ENCODE results near the gene IMMP1L. TPM values are rescaled to one million over a fixed set of nuclear protein-coding genes. Genes with fewer than 3 reads are reported as not detected.

Gene IMMP1L
- total and polyA plus RNA-seq, 2 of the 8 experiments (the other 6 are each of a cell fraction or from before 2014, with no cell fraction given): 27.4 to 47.7 TPM

GRCh38 chr11:31479066-31479465 is 30.4 kb downstream of the IMMP1L start:
- H4K20me1 ChIP-seq (replicated peaks in 1 of 2; ENCODE audit: control insufficient read depth in 1 of 2, insufficient read depth in 2 of 2, low read length in 2 of 2): no peaks in the 10 kb centered on the region
- H2BK20ac ChIP-seq (ENCODE audit: low read length): no peak overlapping the region
- peaks cover 0 to 35% of the 10 kb centered on the region in 2 experiments; a peak in 2 of 4 replicates for H3K79me2 ChIP-seq (ENCODE audit: control insufficient read depth in 1 of 2, insufficient read depth in 2 of 2, low read length in 2 of 2)
- H3K27ac ChIP-seq (ENCODE audit: low read depth, low read length): no peak overlapping the region
- H3K14ac ChIP-seq (ENCODE audit: insufficient read length): no peak overlapping the region
- H3K79me1 ChIP-seq (ENCODE audit: low read depth, low read length): no peaks in the 10 kb centered on the region
- TF ChIP-seq RAD21 (IDR thresholded peaks at IDR 0.05 in 1 of 2, conservative IDR thresholded peaks at IDR 0.05 in 1 of 2; ENCODE audit: low read depth in 2 of 2, low read length in 2 of 2) (no peak), CTCF (IDR thresholded peaks at IDR 0.05; ENCODE audit: control extremely low read depth in 1 of 3, insufficient read depth in 1 of 3, low read depth in 1 of 3, low read length in 3 of 3) (no peak), CTBP2 (IDR thresholded peaks at IDR 0.05; ENCODE audit: borderline replicate concordance, insufficient read depth, insufficient read length, low read length) (no peak), RNF2 (IDR thresholded peaks at IDR 0.05; ENCODE audit: borderline replicate concordance, low read depth, low read length, missing control alignments, poor library complexity, severe bottlenecking) (no peak), SIX5 (IDR thresholded peaks at IDR 0.05; ENCODE audit: low read depth, low read length) (no peak), TAF7 (optimal IDR thresholded peaks at IDR 0.05; ENCODE audit: borderline replicate concordance, low read depth, low read length) (no peak), SIRT6 (IDR thresholded peaks at IDR 0.05; ENCODE audit: low read length) (no peak), POLR2A (IDR thresholded peaks at IDR 0.05; ENCODE audit: control extremely low read depth in 1 of 2, low read depth in 2 of 2, low read length in 2 of 2) (no peak), BRCA1 (IDR thresholded peaks at IDR 0.05; ENCODE audit: low read depth, low read length) (no peak), ZNF274 (IDR thresholded peaks at IDR 0.05; ENCODE audit: borderline replicate concordance, extremely low read depth, low read length) (no peak)
- no peaks in the 10 kb centered on the region for H3K27me3 ChIP-seq (replicated peaks in 1 of 4; ENCODE audit: control insufficient read depth in 3 of 4, extremely low read depth in 1 of 4, insufficient read depth in 3 of 4, low read length in 3 of 4)
- WGBS, 2 experiments (ENCODE audit: extremely low coverage in 1 of 2, insufficient coverage in 1 of 2, insufficient read length in 1 of 2, insufficient replicate concordance in 2 of 2, low coverage in 1 of 2, low lambda C conversion rate in 2 of 2, missing lambda C conversion rate in 1 of 2): 91% methylated on average over 4 of the region's 4 CpGs; no CpG with 5 or more reads in 1 of the 2 experiments
- H3K4ac ChIP-seq (replicated peaks; ENCODE audit: insufficient read length, low read depth, low read length): no peak overlapping the region
- H2BK12ac ChIP-seq (ENCODE audit: low read depth, low read length): no peak overlapping the region
- H3K23ac ChIP-seq (ENCODE audit: insufficient read length): no peak overlapping the region
- H3K4me1 ChIP-seq (replicated peaks in 1 of 4; ENCODE audit: control insufficient read depth in 3 of 4, insufficient read depth in 4 of 4, low read length in 3 of 4): no peaks in the 10 kb centered on the region
- no peak overlapping the region for H3K9ac ChIP-seq (replicated peaks in 1 of 4; ENCODE audit: extremely low read depth in 1 of 4, low read depth in 3 of 4, low read length in 3 of 4)
- no peaks in the 10 kb centered on the region for H3K23me2 ChIP-seq (ENCODE audit: low read depth, low read length)
- no peak overlapping the region for H3K56ac ChIP-seq (replicated peaks; ENCODE audit: insufficient read length, low read depth, low read length)
- no peak overlapping the region for H2BK120ac ChIP-seq (replicated peaks; ENCODE audit: low read depth, low read length)
- DNase-seq (ENCODE audit: low read depth in 1 of 2, low spot score in 2 of 2): no peak
- H4K8ac ChIP-seq (ENCODE audit: extremely low read depth, insufficient read depth, low read length): no peak overlapping the region
- ChIA-PET POLR2A (ENCODE audit: partially characterized antibody) (no interaction called here), CTCF (ENCODE audit: partially characterized antibody) (interaction anchor here (0.7 kb wide), 1 partner anchor 809 kb away, joined by 3 read pairs; no protein-coding TSS in a partner anchor)
- H3K9me3 ChIP-seq (ENCODE audit: insufficient read depth in 2 of 2, low read depth in 1 of 2, low read length in 1 of 2): no peaks in the 10 kb centered on the region
- H2BK15ac ChIP-seq (ENCODE audit: low read length): no peak overlapping the region
- no peak overlapping the region for H3K18ac ChIP-seq (ENCODE audit: extremely low read depth, low read length)
- no peak overlapping the region for H2AFZ ChIP-seq (ENCODE audit: low read length)
- no peak overlapping the region for H3K4me2 ChIP-seq (ENCODE audit: insufficient read depth in 1 of 2, low read depth in 2 of 2, low read length in 2 of 2)
- H2BK5ac ChIP-seq (ENCODE audit: low read depth, low read length): no peak overlapping the region
- H2AK5ac ChIP-seq (ENCODE audit: low read depth, low read length): no peak overlapping the region
- FAIRE-seq: no peak
- H4K5ac ChIP-seq (ENCODE audit: insufficient read length, low read depth, low read length): no peak overlapping the region
- no peak overlapping the region for H3K4me3 ChIP-seq (ENCODE audit: extremely low read depth in 1 of 4, insufficient read depth in 2 of 4, low read depth in 3 of 4, low read length in 4 of 4)
- H3K36me3 ChIP-seq (ENCODE audit: control insufficient read depth in 2 of 4, insufficient read depth in 4 of 4, low read length in 3 of 4): no peaks in the 10 kb centered on the region; a peak in 1 of 8 replicates
- no peak overlapping the region for H4K91ac ChIP-seq (replicated peaks; ENCODE audit: insufficient read length, low read length)

Measured in H1 (cell line).